Stromal cell of bone marrow (primary cell): ENCODE data around the gene C1R.

Experiments used
- DNase-seq: peaks from one replicate; pipeline ENCODE4 v3.0.0-alpha.2; 2012; ENCODE audit warnings: low read depth

C1R gene

DNA sequence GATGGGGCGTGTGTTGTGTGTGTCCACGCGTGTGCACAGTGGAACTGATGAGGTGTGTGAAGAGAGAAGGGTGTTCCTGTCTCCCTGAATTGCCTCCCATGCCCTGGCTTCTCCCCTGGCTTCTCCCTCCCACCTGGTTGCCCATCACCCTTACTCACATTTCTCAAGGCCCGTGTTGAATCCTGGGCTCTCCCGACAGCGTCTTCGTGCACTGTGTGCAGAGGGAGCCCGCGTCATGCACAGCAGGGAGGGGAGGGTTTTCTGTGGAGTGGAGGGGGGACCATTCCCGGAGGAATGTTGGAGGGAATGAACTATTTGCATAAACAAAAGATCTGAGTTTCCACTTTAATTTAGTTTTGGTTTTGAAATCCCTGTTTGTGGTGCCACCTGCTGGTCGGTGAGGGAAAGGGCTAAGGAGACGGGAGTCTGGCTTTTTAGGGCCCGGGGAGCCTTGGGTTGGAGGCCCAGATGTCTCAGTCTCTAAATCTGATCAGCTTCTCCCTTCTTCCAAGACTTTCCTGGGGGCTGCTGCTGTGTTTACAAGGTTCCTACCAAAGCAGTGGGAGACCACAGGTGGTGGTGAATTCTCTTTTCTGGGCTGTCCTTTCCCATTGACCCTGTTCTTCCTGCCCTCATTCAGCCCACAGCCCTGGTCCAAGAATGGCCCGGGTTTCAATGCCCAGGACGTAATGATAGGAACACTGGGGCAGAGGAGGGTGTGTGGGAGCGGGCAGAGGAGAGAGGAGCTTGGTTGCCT, at the start of gene C1R:
TSS of gene C1R (minus strand) at position 217 of the 757 bp plus-strand sequence. CDS start at position 160, 57 bp downstream.
- peak; percentile 89 for DNase-seq

DNA sequence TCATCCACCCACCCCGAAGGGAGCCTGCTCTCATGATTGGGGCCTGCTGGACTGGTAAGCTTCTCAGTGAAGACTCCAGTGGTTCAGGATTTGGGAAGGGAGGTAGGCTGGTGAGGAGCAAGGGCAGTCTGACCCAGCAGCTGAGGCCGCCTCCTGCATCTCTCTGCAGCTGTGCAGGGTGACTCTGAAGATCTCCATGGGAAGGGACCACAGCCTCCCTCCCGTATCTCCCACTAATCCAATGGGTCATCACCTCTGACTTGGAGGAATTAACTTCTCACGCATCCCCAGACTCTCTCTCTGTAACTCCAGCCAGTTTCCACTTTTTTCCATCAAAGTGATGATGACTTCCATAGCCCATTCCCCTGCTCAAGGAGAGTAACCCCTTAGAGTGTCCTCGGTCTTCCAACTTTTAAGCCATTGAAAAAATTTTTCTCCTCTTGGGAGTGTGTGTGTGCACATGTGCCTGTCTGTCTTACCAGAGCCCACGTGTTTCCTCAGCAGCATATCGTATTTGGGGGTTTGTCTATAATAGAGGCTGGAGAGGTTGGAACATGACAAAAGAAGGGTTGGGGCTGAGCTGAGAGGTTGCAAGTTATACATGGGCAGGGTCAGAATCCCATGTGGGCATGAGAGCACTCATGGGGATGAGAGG, 49.2 kb upstream of the C1R start:
- no peak for DNase-seq

DNA sequence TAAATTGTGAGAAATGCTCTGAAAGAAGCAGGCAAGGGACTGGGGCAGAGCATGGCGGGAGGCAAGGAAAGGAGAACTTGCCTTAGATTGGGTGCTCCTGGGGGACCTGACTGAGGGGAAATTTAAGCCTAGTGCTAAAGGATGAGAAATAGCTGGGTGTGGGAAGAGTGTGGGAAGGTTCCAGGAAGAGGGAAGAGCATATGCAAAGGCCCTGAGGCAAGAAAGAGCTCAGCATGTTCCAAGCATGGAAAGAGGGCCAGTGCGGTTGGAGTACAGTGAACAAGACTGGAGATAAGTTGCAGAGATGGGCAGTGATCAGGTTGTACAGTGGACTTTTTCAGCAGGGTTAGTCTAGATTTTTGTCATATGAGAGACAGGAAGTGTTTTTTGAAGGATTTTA, 47.0 kb upstream of the C1R start:
- DNase-seq, result no peak

DNA sequence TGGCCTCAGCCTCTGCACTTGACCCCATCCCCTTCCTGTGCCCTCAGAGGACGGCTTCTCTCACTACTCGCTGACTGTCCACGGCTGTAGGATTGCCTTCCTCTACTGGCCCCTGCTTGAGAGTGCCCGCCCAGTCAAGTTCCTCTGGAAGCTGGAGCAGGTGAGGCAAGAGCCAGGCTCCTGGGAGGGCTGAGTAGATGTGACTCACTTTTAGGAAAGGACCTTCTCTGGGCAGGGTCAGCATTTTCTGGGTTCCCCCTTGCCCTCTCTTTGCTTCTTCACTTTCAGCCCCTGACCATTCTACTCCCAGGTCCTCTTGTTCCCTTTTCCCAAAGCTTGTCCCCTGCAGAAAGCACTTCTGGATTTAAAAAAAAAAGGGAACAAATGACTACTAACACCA, 45.7 kb upstream of the C1R start:
- DNase-seq, result no peak

DNA sequence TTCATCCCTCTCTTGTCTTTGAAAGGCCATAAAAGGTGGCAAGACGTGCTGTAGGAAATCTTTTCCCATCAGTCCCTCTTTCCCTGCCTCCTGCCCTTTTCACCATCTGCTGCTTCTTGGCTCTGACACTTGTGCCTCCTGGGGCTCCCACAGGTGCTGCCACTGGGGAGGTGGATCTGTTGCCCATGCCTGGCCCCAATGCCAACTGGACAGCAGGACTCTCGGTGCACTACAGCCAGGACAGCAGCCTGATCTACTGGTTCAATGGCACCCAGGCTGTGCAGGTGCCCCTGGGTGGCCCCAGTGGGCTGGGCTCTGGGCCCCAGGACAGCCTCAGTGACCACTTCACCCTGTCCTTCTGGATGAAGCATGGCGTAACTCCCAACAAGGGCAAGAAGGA, 44.4 kb upstream of the C1R start:
- no peak for DNase-seq

DNA sequence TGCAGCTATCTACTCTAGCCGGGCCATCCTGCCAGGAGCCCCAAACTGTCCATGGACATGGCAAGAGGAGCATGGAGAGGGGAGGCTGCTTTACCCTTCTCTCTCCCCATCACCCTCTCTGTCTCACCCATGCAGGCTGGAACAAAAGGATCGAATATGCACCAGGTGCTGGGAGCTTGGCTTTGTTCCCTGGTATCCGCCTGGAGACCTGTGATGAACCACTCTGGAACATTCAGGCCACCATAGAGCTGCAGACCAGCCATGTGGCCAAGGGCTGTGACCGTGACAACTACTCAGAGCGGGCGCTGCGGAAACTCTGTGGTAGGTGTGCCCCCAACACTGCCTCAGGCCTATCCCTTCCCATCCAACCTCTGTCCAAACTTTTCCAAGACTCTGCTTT, 43.8 kb upstream of the C1R start:
- no peak for DNase-seq

DNA sequence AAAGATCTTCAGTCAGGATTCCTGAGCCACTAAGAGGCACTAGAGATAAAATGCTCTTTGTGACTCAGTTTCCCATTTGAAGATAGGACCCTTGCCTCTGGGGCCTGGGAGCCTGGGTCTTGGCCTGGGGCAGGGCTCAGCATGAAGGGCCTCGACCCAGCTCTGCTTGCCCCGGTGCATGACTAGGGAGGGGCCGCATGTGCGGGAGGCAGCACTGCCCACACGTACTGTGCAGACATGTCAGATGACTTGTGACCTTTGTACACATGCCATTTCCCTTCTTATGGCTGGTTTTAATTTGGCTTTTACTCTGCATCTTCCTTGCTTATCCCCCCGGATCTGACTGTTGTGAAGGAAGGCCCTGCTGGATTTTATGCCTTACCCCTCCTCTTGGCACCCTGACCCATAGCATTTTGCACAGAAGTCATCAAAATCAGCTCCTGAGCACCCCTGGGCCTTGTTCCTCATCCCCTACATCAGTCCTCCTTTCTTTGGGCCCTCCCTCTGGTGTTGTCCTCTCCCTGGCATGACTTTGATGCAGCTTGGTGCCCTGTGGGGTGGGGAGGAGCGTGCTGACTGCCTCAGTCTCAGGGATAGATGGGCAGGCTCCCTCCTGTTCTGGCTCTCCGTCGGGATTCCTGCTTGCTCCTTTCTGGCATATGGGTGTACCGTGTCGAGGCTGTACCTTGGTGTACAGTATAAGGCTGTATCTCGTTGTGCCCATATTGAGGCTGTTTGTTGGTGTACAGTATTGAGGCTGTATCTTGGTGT, 42.3 kb upstream of the C1R start:
- DNase-seq, result no peak

DNA sequence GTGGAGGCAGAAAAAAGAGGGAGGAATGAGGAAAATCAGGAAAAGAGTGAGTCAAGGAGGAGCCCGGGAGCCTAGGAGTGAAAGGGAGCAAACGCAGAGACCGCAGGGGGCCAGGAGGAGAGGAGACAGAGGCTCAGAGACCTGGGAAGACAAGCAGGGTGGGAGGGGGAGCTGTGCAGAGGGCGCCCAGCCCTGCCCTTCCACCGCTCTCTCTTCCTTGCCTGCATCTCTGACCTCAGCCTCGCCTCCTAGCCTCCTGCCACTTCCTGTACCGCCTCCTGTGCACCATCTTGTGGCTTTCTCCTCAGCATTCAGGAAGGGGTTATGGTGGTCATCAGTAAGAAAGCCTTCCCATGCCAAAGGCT, 39.2 kb upstream of the C1R start:
- no peak for DNase-seq

DNA sequence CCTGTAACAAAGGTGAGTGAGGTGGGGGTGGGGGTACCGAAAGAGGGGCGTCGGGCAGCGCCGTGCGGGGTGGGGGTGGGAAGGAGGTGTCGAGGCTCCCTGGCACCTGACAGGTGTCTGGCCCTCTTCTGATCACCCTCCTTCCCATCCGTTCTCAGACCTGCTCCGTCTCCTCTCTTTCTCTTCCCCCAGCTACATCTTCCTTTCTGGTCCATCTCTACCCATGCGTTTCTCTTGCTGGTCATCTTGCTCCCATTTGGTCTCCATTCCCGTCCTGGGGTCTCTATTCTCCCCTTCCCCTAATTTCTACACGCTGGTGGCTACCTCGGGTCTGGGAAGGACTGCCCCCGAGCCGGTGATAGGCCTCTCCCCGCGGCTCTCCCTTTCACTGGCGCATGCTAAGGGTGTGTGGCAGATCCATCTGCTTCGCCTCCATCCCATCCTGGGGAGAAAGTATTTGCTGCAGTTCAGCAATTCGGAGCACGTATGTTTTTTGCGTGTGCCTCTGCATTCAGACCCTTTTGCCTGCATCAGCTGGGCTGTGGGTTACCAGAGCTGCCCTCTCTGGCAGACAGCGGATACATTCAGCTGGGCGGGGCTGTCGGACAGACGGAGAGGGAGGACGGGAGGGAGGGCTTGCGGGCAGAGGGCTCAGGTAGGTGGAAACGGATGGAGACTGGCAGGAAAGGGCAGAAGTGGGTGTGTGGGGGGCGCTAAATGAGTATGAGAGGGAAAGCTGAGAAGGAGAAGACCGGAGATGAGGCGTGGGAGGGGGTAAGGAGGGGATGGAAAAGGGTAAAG, 38.7 kb upstream of the C1R start:
- DNase-seq, result peak; percentile 14

DNA sequence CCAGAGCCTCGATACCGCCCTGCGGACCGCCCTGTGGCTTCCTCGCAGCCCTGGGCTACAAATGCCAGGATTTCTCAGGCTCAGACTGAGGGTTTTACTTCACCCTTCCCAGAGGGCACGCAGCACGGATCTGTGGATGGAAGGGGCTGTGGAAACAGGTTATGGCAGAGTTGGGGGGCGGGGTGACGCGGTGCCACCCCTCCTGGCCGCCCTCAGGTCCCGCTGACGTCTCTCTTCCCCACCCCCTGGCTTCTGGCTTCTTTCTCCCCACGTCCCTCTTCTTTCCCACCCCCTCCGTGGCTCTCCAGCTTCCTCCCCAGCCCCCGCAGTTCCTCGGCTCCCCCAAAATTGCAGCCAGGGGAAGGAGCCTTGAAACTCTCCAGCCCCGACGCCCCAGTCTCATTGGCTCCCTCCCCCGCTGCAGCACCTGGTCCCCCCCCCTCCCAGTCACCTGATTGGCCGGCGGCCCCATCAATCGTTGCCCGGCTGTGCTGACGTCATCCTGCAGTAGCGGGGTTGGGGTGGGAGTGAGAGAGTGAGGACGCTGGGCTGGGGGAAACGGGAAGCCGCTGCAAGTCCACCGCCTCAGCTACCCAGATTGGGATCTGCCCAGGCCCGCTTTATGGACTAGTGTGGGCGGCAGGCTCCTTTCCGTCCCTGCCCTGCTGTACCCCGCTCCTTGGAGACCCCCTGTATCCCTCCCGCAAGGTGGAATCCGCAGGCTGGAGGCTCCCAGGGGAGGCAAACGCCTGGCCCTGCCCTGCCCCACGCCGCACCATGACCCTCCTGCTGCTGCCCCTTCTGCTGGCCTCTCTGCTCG, 37.8 kb upstream of the C1R start, which contains the start of gene CLSTN3:
TSS of gene CLSTN3 (plus strand) at position 500 of the 820 bp plus-strand sequence. CDS start at position 778, 278 bp downstream.
- peak; percentile 41 for DNase-seq

DNA sequence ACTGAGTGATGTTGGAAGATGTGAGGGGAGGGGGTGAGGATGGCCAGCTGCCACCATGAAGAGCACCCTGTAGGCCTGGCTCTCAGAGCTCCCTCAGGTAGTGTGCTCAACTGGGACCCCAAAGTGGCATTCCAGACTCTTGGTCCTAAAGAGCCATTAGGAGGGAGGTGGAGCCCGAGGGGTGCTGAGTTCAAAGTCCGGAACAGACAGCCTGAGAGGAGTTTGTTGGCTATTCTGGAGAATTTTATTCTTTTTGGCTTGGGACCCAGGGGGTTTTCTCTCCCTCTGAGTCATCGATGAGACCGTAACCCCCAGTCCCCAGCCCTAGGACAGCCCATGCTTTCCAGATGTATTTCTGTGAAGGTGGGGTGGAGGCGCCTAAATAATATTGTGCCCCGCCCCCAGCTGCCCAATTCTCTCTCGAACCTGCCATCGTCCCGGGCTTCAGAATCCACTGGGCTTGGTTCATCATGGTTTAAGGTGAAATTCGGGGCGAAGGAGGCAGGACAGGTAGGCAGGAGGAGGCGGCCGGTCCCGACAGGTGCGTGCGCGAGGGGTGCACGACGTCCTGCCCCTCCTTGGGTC, 37.1 kb upstream of the C1R start:
- DNase-seq, result no peak

DNA sequence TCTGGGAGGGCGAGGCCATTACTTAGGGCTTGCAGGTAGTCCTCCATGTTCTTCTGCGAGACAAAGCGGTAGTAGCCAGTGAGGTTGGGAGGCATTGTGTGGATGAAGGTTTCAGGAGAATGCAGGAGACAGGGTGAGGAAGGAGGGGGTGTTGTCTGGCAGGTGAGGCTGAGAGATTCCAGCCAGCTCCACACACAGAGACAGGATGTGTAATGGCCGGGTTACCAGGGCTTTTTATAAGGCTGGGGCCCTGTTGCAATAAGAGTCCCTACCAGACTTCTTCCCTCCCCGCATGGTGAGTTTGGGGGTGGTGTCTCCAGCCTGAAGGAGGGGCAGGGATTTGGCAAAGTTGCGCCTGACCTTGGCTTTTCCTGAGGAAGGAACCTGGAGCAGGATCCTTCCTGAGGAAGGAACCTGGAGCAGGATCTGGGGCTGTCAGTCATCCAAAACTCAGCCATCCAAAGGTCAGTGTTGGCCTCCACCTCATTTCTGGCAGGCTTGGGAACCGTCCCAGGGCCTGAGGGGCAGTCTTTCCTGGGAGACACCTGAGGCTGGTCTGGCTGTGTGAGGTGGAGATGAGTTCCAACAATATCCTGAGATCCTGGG, 36.5 kb upstream of the C1R start, which contains the start of gene RBP5:
TSS of gene RBP5 (minus strand) at position 209 of the 606 bp plus-strand sequence. CDS start at position 95, 114 bp downstream.
- no peak for DNase-seq

DNA sequence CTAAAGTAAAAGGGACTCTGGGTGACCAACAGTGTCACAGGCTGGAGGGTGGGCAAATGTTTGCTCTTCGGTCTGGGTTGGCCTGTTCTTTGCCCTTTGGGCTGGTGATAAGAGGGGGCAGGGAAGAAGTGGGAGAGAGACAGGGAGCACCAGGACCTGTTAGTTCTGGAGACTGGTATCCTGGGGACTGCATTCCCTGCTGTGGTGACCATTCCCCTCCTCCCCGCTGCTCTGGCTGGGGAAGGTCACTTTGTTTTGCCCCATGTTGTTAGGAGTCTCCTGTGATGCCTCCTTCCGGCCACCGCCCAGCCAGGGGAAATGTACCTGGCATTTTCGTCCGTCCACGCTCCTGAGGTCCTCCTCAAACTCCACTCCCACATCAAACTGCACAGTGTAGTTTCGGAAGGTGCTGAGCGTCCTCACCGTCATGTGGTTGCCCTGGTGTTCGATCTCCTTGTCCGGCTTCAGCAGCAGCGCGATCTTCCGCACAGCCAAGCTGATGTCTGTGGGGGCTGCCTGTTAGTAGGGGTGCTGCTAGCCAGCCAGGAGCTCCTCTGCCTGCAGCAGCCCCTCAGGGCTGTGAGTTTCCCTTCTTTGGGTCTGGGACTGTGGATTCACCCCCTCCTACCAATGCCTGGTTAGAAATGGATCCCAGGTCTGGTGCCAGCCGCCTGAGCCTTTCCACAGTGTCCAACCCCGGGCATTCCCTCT, 35.8 kb upstream of the C1R start:
- no peak for DNase-seq

DNA sequence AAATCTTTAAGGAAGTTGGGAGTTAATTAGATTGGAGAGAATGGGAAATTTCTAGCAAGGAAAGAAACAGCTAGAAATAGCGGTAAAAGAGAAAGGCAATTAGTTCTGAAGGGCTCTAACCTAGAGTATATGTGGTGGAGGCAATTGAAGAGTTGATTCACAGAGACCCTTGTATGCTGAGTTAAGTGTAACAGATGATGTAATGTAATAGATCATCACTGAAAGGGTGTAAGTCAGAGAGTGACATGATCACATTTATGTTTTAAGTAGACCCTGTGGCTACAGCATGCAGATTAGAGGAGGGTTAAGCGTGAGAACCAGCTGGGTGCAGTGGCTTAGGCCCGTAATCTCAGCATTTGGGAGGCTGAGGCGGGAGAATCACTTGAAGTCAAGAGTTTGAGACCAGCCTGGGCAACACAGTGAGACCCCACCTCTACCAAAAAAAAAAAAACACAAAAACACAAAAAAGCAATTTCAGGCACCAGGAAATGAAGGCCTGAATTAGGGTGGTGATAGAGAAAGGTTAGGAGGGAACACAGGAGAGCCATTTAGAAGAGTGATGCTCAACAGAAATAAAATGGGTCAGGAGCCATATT, 33.5 kb upstream of the C1R start:
- DNase-seq, result no peak

DNA sequence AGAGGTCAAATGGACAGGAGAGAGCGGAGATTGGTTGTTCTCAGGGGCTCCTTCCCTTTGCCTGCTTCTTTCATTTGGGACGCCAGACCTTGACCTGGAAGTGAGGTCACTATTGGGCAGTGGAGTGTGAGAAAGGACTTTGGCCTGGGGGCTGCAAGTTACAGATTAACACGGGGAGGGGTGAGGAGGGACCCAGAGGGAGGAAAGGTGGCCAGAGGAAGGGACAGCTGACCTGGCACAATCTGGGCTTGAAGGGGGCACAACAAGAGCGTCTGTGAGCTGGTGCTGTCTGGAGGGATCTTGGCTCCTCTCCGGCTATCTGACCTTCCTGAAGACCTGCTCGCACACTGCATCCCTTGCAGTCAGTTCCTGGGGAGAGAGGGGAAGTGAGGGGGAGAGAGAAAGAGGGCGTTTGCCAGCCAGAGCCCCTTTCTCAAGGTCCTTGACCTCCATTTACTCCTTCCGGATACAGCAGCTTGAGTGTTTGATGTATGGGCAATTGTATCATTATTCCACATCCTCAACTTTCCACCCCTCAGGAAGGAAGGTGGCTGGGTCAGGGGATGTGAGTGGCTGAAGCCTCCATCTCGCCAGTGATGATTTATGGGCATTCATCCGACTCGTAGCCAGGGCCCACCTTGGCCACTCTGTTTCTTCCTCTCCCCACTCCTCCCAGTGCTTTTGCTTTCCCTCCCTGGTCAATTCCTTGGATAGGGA, 31.7 kb upstream of the C1R start:
- no peak for DNase-seq

DNA sequence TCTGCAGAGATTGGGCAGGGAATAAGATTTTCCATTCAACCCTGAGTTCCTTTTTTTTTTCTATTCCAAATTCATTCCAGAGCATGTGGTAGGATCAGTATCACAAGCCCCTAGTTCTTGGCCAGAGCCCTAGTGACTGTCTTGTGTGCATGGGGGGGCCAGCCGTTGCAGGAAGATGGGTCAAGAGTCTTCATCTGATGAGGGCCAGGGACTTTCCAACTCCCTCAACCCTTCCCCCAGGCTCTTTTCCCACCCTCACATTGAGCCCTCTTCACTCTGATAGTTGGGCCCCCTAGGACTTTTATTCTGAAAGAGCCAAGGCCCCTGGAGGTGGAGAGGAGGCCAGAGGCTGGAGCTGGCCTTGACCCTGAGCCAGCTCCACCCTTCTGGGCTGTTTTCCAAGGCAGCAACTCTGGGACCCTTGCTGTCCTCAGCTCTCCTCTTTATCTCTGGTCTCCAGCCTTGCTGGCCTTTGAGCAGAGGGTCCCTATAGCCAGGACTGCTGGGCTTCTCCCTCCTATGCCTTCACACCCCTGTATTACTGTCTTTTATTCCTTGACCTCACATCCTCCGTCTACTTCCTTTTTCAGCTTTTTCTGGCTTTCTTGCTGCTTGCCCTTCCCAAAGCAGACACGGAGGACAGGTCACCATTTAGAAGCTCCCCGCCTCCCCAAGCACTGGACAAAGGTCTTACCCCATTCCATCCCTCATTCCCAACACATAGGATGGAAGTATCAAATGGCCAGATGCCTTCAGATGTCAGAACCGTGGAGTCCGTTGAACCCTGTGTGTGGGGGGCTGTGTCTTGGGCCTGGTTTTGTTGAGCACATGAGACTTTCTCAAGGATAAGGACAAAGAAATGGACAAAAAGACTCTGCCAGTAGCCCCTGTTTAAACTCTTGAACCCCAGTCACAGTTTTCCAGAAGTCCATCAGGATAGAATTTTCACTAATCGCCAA, 30.8 kb upstream of the C1R start:
- DNase-seq, result no peak

DNA sequence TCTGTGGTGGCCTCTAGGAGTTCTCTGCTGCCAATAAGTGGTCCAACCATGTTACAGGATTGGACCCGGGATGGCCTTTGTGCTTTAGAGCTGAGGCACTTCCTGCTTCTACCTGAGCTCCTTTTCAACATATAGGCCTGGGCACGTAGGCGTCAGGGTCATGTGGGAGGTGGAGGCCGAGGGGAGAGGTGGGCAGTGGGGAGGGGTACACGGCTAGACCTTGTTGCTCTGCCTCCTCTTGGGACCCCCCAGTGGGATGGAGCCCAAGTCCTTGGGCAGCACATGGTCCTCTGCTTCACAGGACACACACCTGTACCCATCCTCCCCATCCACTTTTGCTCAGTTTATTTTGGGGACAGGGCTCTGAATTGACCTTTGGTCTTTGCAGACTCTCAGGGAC, 29.1 kb upstream of the C1R start:
- DNase-seq, result no peak
